Activated T-cell treated with anti-CD3 and anti-CD28 coated beads for 48 hours (primary cell): ENCODE data around the gene MYH11.

Source experiments
- DNase-seq: peaks from one replicate; pipeline ENCODE4 v3.0.0-alpha.2; 2020; ENCODE audit warnings: low read depth

Gene MYH11

DNA sequence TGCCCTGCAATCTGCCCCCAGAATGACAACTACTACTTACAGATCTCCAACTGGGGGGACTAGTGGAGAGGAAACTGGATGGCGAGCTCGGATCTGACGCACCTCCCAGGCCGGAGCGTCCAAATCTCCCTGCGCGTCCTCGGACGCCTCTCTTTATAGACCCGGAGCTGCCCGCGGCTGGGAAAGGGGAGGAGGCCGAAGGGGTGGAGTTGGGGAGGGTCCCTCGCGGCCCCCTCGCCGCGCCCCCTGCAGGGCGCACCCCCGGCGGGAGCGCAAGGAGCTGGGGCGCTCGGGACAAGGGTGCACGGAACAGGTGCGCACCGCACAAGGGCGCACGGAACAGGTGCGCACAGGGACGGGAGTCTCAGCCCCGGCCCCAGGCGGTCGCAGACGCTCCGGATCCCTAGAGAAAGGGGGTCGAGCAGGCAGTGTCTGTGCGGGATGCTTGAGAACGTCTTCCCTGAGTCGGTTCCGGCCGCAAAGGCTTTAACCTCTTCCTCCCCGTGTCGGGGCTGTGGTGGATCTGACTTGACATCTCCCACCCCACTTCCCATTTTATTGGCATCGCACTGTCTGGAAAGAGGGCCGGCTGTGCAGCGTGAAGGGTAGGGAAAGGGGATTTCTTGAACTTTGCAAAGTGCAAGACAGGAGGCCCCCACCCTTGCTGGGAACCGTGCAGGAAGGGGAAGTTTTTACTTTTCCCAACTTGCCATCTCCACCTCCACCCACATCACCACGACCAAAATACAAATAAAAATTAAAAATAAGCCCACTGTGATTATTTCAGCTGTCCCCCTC lies at the start of gene MYH11:
MYH11 (minus strand) TSS at position 128 of the 798 bp plus-strand sequence. CDS start 18,776 bp downstream, outside the sequence.
- DNase-seq, result no peak

DNA sequence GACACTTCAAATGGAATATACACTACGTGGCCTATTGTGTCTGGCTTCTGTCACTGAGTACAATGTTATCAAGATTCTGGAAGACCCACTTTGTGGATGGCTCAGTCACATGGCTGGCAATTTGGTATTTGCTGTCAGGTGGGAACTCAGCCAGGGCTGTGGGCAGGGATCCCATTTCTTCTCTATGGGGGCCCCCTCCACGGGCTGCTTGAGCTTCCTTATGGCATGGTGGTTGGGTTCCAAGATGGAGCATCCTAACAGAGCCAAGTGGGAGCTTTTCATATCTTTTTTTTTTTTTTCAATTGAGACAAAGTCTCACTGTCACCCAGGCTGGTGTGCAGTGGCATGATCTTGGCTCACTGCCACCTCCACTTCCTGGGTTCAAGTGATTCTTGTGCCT lies 49.6 kb upstream of the MYH11 start:
- DNase-seq, result no peak

DNA sequence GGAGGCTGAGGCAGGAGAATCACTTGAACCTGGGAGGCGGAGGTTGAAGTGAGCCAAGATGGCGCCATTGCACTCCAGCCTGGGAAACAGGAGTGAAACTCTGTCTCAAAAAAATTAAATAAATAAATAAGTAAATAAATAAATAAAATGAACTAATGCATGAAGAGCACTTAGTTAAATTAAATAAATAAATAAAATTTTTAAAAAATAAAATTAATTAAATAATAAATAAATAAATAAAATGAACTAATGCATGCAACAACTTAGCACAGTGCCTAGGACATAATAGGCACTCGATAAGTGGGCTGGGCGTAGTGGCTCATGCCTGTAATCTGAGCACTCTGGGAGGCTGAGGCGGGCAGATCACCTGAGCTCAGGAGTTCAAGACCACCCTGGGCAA lies 47.1 kb upstream of the MYH11 start:
- DNase-seq, result no peak

DNA sequence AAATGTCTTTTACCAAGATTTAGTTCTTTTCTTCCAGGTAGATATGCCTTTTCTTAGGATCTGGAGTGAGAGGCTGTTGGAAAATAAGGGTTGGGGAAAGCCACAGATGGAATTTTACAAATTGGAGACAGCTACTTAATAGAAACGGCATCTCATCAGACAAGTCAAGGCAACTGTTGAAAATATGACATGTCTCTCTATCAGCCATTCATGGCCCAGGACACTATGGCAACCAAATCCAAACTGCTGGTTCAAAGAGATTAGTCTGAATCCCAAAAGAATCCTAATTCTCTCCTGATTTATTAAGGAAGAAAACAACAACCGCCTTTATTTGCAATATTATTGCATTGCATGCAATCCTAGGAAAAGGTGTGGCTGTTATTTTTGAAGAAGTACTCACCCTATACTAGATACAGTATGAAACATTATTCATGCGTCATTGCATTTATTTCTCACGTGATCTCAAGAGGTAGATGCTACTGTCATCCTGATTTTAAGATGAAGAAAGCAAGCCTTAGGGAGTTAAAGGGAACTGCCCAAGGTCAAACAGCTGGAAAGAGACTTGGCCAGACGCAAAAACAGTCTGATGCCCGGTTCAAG lies 44.2 kb upstream of the MYH11 start:
- no peak for DNase-seq

DNA sequence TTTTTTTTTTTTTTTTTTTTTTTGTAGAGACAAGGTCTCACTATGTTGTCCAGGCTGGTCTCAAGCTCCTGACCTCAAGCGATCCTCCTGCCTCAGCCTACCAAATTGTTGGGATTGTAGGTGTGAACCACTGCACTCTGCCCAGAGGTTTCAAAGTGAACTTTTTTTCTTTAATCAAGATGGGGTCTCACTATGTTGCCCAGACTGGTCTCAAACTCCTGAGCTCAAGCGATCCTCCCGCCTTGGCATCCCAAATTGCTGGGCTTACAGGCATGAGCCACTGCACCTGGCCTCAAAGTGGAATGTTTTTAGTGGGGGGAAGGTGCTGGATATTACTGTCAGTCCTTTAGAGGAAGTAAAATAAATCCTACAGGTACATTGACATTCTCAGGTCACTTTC lies 43.5 kb upstream of the MYH11 start:
- DNase-seq, result no peak

DNA sequence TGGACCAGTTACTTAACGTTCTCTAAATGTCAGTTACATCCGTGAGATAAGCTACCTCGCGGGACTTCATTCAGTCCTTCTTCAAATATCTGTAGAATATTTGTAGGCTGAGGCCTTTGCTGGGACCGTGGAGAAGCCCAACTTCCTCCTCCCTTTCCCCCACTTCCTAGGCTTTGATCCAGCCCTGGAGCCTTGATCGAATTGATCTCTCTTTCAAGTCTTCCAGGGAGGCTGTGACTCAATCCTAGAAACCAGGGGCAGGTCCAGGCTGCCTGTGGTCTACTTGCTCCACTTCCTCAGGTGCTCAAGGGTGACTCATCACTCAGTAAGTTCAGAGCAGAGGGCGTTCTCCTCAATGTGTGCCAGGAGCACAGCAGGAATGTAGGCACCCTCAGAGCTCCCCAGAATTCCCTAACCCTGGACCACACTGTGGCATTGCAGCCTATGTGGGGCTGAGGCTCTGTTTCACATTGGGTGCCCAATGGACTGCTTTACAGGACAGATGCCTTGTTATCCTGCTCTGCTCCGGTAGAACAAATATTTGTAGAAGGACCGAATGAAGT lies 42.8 kb upstream of the MYH11 start:
- peak; percentile 41 for DNase-seq

DNA sequence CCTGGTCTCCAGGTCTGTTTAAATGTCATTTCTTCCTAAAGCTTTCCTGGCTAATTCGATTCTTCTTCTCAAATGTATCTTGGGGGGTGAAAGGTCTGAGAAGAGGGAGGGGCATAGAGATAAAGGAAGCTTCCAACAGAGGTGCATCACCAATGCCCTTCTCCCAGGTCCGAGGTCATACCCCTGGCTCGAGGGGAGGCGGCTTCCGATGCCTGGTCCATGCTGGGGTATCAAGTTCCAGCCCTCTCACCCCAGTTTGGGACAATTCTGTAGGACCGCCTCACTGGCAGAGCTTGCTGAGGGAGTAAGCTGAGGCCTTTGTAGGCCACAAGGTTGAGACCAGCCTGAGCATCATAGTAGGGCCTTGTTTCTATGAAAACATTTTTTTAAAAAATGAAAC lies 41.8 kb upstream of the MYH11 start:
- DNase-seq, result no peak

DNA sequence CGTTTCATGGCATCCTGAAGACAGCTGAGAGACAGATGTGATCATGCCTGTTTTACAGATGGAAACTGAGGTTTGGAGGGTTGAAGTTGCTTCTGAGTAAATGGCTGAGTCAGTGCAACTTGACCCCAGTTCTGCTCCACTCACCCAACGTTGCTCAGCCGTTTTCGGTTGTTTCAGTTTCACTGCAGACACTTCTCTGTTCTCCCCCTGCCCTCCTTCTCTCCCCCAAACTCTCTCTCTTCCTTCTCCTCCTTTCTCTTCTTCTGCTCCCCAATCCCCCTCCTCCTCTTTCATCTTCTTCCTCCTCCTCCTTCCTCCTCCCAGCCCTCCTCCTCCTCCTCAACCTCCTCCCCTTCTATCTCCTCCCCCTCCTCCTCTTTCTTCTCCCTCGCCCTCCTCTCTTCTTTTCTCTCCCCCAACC lies 41.0 kb upstream of the MYH11 start:
- DNase-seq, result peak; percentile 27

DNA sequence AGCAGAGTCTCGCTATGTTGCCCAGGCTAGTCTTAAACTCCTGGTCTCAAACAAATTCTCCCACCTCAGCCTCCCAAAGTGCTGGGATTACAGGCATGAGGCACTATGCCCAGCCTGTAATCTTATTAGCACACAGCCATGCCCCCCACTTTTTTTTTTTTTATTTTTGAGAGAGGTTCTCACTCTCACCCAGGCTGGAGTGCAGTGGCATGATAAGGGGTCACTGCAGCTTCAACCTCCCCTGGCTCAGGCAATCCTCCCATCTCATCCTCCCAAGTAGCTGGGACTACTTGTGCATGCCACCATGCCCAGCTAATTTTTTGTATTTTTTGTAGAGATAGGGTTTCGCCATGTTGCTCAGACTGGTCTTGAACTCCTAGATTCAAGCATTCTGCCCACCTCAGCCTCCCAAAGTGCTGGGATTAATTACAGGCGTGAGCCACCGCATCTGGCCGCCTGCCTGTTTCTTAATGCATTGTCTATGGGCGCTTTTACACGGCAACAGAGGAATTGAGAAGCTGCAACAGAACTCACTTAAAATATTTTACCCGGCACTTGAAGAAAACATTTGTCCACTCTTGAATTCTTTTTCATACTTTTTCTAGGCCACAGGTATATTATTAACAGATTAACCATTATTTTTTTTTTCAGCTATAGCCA lies 40.4 kb upstream of the MYH11 start:
- no peak for DNase-seq

DNA sequence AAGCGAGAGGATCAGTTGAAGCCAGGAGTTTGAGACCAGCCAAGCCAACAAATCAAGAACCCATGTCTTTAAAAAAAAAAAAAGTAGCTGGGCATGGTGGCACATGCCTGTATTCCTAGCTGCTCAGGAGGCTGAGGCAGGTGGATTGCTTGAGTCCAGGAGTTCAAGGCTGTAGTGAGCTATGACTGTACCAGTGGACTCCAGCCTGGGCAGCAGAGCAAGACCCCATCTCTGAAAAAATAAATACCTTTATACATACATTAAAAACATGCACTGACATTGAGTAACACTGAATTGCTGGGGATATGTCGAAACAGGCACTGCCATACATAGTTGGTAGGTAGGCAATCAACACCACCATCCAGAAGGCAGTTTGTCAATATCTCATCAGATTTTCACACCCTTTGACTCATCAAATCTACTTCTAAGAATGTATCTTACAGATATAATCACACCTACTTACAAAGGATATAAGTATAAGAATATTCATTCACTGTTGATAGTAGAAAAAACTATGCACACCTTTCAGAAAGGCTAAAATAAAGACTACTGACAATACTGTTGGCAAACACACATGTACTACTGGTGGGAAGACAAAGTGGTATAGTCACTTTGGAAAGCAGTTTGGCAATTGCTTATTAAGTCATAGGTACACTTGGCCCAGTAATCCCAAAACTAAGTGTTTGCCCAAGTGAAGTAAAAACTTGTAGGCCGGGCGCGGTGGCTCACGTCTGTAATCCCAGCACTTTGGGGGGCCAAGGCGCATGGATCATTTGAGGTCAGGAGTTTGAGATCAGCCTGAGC lies 37.9 kb upstream of the MYH11 start:
- no peak for DNase-seq

DNA sequence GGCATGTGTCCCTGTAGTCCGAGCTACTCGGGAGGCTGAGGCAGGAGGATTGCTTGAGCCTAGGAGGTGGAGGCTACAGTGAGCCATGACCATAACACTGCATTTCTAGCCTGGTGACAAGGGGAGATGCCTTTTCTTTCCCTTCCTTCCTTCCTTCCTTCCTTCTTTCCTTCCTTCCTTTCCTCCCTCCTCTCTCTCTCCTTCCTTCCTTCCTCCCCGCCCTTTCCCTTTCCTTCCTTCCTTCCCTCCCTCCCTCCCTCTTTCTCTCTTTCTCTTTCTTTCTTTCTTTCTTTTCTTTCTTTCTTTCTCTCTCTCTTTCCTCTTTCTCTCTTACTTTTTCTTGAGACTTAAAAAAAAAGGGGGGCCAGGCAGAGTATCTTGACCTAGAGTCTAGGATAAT lies 34.7 kb upstream of the MYH11 start:
- no peak for DNase-seq

DNA sequence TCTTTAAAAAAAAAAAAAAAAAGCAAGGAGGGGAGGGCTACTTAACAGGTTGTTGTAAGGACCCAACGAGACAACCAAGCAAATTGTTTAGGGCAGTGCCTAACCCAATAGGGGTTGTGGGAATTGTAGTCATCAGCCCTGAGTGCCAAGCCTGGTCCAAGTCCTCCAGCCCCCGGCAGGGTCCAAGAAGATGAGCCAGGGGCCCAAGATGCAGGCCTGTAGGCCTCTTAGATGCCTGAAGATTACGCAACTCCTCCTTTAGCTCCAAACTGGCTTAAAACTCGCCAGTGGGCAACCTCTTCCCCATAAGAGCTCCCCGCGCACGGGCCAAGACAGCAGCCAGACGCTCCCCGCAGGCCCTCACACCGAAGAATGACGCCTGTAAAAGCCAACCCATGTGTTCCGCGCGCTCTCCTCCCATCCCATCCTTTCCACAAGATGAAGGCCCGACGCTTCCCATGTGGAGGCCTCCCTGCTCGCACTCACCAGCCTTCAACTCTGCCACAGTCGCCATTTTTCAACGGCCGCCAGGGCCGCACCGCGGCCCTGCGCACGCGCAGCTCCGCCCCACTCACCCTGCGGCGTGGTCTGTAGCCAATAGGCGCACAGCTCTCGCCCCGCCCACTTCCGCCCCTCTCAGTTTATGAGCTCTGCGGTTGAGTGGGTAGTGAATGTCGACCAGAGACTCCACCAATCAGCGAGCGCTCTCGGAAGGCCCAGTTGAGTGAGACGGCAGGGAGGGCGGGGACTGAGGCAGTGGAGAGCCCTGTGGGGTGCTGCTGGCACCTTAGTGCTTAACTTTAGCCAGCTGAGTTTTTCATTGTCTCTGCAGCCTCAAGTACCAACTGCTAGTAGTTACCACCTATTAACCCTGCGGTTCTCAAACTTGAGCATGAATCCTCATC lies 31.5 kb upstream of the MYH11 start, which contains the start of gene CEP20:
CEP20 (minus strand) TSS at position 532 of the 905 bp plus-strand sequence; CDS start at position 514, 18 bp downstream.
- DNase-seq, result peak; percentile 99

DNA sequence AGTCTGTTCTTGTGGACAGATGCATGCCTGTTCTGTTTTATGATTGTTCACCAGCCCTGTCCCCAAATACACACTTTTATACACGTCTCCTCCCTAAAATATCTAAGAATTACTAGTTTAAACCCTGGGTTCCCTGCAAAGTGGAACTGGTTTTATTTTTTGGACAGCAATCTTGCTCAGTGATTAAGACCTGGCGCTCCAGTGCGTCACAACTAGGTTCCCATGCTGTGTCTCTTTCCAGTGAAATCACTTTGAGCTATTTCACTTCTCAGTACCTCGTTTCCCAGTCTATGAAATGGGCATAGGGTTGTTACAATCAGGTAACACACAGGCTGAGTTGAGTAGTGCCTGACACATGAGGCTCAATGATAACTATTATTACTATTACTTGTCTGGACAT lies 30.5 kb upstream of the MYH11 start:
- no peak for DNase-seq

DNA sequence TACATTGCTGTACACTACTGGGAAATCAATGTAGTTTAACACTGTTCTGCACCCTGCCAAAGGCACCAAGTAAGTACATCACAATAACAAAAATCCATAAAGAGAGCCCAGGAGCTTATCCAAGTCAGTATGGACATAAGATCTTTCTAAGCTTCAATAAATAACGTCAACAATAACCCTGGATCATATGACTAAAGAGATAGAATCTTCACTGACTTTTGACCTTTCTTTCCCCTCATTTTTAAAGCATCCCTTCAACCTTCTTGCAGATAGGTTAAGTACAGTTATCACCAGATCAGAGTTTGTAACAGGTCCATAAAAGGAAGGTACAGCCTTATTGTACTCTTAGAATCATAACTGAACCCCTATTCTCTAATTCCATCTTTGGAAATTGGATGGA lies 29.2 kb upstream of the MYH11 start:
- DNase-seq, result no peak

DNA sequence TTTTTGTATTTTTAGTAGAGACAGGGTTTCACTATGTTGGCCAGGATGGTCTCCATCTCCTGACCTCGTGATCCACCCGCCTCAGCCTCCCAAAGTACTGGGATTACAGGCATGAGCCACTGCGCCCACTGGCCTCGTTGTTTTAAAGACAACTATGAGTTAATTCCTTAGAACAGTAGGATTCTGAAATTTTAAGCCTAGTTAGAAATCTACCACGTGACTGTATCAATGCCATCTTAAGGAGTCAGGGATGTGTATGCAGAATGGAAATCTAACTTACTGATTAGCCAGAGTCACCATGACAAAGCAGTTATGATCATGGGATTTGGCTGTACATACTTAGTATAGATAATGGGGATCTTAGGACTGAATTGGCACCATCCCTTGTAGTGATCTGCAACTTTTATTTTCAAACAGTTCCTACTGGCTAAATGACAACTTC lies 28.8 kb upstream of the MYH11 start:
- no peak for DNase-seq

DNA sequence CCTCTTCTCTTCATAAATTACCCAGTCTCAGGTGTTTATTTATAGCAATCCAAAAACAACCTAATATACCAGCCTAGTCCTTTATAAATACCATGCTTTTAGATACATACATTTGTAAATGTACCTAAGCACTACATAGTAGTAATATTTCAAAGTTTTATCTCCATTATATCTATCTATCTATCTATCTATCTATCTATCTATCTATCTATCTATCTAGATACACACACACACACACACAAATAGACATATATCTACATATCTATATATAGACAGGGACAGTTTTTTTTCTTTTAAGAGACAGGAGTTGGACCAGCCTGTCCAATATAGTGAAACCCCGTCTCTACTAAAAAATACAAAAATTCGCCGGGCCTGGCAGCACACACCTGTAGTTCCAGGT lies 25.7 kb upstream of the MYH11 start:
- no peak for DNase-seq

DNA sequence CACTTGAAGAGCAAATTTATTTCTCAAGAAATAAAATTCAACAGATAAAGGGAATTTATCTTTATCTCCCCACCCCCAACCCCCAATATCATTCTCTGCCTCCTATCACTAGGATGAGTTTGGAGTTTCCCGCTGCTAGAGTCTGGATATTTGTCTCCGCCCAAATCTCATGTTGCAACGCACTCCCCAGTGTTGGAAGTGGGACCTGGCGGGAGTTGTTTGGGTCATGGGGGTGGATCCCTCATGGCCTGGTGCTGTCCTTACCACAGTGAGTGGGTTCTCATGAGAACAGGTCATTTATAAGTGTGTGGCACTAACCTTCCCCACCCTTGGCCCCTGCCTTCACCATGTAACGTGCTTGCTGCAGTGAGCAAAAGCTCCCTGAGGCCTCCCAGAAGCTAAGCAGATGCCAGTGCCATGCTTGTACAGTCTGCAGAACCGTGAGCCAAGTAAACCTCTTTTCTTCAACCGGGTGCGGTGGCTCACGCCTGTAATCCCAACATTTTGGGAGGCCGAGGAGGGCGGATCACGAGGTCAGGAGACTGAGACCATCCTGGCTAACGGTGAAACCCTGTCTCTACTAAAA lies 25.1 kb upstream of the MYH11 start:
- no peak for DNase-seq

DNA sequence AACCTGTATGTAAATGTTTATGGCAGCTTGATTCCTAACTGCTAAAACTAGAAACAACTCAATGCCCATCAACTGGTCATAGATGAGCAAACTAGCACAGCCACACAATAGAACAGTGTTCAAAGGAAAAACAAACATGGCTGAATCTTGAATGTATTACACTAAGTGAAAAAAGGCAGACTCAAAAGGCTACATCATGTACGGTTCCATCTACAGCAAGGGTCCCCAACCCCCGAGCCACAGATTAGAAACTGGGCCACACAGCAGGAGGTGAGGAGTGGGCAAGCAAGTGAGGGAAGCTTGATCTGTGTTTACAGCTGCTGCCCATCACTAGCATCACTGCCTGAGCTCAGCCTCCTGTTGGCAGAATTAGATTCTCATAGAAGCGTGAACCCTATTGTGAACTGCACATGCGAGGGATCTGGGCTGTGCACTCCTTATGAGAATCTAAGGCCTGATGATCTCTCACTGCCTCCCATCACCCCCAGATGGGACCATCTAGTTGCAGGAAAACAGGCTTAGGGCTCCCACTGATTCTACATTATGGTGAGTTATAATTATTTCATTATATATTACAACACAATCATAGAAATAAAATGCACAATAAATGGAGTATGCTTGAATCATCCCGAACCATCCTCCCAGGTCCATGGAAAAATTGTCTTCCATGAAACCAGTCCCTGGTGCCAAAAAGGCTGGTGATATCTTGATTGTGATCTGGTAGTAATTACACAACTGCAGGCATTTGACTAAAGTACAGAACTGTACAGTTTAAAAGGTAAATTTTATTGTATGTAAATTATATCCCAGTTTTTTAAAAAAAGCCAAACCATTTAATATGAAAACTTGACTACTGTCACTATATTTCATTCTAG lies 23.8 kb upstream of the MYH11 start:
- no peak for DNase-seq

DNA sequence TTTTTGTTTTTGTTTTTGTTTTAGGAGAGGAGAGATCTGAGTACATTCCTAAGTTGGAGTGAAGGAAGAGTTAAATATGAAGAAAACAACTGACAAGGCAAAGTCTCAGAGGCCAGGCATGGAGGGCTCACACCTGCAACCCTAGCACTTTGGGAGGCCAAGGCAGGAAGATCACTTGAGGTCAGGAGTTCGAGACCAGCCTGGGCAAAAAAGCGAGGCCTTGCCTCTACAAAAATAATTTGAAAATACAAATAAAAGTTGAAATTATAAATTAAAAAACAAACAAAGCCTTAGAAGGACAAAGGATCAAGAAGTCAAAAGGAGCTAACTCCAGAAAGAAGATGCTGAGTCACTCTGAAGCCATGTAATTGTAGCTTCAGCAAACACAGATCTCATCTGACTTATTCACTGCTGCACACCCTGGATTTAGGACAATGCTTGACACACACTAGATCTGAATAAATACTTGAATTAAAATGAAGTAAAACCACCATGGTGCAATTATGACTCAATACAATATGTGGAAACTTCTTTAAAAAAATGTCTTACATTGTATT lies 22.5 kb upstream of the MYH11 start:
- DNase-seq, result no peak
